Skeletal muscle satellite cell (primary cell): Measurements from ENCODE around the gene MDH1B.
A peak's percentile ranks its signal among the peaks of the same experiment; 100 is the strongest.
"Not testable (repeated sequence)": the region's sequence is repeated elsewhere in the genome, so short reads cannot be mapped to it uniquely, and the experiment has no call there.

Experiments used
- H3K27me3 ChIP-seq: 2 replicates; pipeline ENCODE4 v1.7.0; 2013; ENCODE audit warnings: low read length; ENCODE audit not compliant: control insufficient read depth, insufficient read depth
- H3K36me3 ChIP-seq: 2 replicates; pipeline ENCODE4 v1.7.0; 2013; ENCODE audit warnings: mild to moderate bottlenecking, control low read depth, low read length; ENCODE audit not compliant: insufficient read depth
- H3K4me1 ChIP-seq: 2 replicates; pipeline ENCODE4 v1.7.0; 2013; ENCODE audit warnings: low read length; ENCODE audit not compliant: control insufficient read depth, insufficient read depth
- H3K4me2 ChIP-seq: 2 replicates; pipeline ENCODE4 v1.7.0; 2013; ENCODE audit warnings: mild to moderate bottlenecking, low read length
- H3K4me3 ChIP-seq: 2 replicates; pipeline ENCODE4 v1.7.0; 2013; ENCODE audit warnings: low read length
- H3K9ac ChIP-seq: 2 replicates; pipeline ENCODE4 v1.7.0; 2013; ENCODE audit warnings: mild to moderate bottlenecking, low read depth, low read length, moderate library complexity
- H3K9me3 ChIP-seq: replicated peaks from 2 replicates; pipeline ENCODE4 v1.7.0; 2013; ENCODE audit warnings: mild to moderate bottlenecking, control low read depth, low read length

The MDH1B gene

DNA sequence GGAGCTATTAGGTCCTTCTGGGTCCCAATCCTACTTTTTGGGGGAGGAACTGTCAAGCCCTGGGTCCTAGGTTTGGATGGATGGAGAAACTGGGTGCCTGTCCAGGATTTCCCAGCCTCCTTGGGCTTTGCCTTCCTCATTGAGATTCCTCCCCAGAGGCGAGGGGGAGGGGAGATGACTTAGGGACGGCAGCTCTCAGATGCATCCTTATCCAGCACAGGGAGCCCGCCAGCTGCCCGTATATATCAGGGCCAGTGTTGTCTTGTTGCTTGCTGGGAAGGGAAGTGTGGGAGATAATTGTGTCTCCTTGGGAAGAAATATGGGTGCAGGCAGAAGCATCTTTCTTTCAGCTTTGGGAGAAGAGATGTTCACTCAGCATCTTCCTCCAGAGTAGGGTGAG lies 49.9 kb downstream of the MDH1B start:
- not testable (repeated sequence) for H3K4me3 ChIP-seq, H3K9me3 ChIP-seq, H3K4me1 ChIP-seq, H3K9ac ChIP-seq, H3K36me3 ChIP-seq, H3K4me2 ChIP-seq
- H3K27me3 ChIP-seq, result peaks cover 23% of the 10 kb centered on the region

DNA sequence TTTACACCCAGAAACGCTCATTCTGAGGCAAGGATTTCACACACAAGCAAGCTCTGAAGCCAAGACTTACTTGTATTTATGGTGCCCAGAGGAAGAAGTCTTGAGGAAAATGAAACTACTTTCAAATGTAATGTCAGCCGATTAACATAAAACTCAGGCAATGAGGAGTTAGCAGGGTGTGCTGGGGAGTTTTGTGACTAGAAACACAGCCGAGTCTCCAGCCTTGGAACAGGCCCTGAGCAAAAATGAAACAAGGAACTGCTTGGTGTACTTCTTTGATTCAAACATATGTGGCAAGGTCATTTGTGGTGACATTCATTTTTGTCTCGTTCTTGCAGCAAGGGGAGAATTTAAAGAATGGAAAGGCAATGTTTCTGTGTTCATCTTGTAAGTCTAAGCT lies 51.4 kb downstream of the MDH1B start:
- no peak overlapping the region for H3K4me3 ChIP-seq
- H3K4me2 ChIP-seq, result no peak overlapping the region
- no peaks in the 10 kb centered on the region for H3K4me1 ChIP-seq
- H3K36me3 ChIP-seq, result no peaks in the 10 kb centered on the region
- no peak overlapping the region for H3K9ac ChIP-seq
- H3K27me3 ChIP-seq, result peaks cover 25% of the 10 kb centered on the region
- no peaks in the 10 kb centered on the region for H3K9me3 ChIP-seq

DNA sequence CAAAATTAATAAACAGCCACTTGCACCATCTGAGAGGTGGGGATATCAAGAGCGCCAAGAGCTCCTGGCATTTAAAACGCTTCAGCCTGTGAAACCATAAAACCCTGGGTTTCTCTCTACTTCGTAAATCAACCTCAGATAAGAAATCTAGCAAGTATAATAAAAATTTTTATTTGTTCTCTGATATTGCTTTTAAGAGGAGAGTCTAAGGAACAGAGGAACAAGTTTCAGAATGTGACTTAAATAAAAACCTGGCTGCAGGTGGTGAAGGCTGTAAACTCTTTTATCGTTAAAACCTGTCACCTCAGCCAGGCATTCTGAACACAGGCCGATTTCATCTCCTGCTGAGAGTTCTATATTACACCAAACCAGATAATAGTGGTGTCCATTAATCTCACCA lies 56.8 kb downstream of the MDH1B start:
- Histone ChIP-seq H3K4me1 (no peaks in the 10 kb centered on the region), H3K4me2 (no peak overlapping the region), H3K9ac (no peak overlapping the region), H3K4me3 (no peak overlapping the region), H3K36me3 (no peaks in the 10 kb centered on the region), H3K9me3 (no peaks in the 10 kb centered on the region), H3K27me3 (peaks cover 29% of the 10 kb centered on the region)

DNA sequence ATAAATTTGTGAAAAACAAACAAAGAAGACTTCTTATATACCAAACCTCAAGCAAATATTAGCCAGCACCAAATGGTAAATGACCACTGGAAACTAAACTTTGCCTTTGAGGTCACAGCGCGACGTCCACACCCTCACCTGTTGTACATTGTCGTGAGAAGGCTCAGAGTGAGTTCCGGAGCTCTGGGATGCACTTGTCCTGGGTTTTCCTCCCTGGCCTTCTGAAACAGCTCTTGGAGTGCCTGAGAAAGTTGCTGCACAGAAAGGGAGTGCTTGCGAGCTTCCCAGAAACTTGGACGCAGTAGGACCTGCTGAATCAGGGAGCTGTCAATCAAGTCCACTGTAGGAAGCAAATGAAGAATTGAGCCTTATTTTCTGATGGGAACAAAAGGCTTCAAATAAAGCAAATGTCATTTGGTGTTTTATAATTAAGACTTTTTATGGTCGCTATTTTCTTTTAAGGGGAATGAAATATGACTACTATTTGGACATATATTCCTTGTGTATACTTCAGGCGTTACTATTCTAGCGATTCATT lies 57.9 kb downstream of the MDH1B start:
- H3K4me2 ChIP-seq, result no peak overlapping the region
- H3K9me3 ChIP-seq, result no peaks in the 10 kb centered on the region
- H3K9ac ChIP-seq, result no peak overlapping the region
- peaks cover 31% of the 10 kb centered on the region for H3K27me3 ChIP-seq
- H3K4me3 ChIP-seq, result no peak overlapping the region
- no peaks in the 10 kb centered on the region for H3K36me3 ChIP-seq
- no peaks in the 10 kb centered on the region for H3K4me1 ChIP-seq

DNA sequence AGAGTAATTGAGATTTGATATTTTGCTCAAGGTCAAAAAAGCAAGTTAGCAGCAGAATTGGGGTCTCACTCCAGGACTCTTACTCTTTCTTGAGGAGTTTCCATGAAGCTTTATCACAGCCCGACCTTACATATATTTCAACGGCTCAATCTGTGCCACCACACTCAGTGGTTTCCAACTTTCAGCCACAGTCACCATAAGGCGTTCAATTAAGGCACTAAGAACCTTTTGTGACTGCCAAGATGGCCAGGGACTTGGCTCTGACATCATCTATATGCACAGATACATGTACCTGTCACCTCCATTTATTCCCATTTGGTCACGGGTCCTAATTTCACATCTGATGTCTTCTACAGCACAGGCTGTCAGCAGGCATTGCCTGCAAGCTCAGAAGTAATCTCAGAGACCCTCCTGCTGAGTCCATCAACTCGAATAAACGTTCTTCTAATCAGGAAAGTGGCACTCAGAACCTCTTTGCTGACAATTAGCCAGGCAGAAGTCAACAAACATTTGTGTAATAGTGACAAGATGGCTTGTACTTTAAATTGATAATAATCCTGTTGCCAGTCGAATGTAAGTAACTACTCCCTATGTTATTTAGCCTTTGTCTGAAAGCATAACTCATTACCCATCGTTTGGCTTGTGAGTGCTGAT lies 63.0 kb downstream of the MDH1B start:
- H3K27me3 ChIP-seq, result peaks cover 27% of the 10 kb centered on the region
- no peaks in the 10 kb centered on the region for H3K36me3 ChIP-seq
- no peak overlapping the region for H3K9ac ChIP-seq
- no peaks in the 10 kb centered on the region for H3K9me3 ChIP-seq
- no peaks in the 10 kb centered on the region for H3K4me1 ChIP-seq
- H3K4me2 ChIP-seq, result no peak overlapping the region
- no peak overlapping the region for H3K4me3 ChIP-seq

DNA sequence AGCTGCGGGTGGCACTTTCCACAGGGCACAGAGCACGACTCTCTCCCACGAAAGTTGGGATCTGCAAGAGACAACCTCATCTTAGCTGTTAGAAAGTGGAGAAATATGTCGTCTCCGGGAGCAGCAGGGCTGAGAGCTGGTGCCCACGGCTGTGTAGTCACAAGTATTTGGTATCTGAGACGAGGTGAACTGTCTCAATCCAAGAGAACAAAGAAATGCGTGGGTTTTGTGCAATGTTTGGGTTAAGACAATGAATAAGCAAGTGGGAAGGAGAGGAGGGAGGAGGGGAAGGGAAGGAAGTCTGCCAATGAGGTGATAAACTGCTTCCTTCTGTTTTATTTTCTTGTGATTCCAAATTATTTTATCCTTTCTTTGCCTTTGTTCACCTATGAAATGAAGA lies 65.0 kb downstream of the MDH1B start:
- no peak overlapping the region for H3K9ac ChIP-seq
- H3K9me3 ChIP-seq, result no peaks in the 10 kb centered on the region
- H3K36me3 ChIP-seq, result no peaks in the 10 kb centered on the region
- peak overlapping the region; percentile 35 for H3K4me2 ChIP-seq
- no peaks in the 10 kb centered on the region for H3K4me1 ChIP-seq
- H3K27me3 ChIP-seq, result peaks cover 20% of the 10 kb centered on the region
- no peak overlapping the region for H3K4me3 ChIP-seq

DNA sequence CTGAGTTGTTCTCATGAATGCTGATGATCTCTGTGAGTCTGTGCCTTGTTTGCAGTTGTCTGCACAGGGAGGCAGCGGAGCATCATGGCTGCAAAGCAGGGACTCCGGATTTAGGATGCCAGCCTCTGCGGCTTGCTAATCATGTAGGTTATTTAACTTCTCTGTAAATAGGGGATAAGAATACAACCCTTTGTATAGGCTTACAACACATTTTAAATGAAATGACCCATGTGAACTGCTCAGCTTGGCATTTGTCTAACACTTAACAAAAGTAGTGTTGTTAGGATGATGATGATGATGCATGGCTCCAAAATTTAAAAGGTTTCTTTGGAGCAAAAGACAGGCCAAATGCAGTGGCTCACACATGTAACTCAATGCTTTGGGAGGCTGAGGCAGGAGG lies 66.3 kb downstream of the MDH1B start:
- Histone ChIP-seq H3K27me3 (peaks cover 20% of the 10 kb centered on the region), H3K36me3 (no peaks in the 10 kb centered on the region), H3K9ac (no peak overlapping the region), H3K4me3 (no peak overlapping the region), H3K4me2 (no peak overlapping the region), H3K4me1 (no peaks in the 10 kb centered on the region), H3K9me3 (no peaks in the 10 kb centered on the region)

DNA sequence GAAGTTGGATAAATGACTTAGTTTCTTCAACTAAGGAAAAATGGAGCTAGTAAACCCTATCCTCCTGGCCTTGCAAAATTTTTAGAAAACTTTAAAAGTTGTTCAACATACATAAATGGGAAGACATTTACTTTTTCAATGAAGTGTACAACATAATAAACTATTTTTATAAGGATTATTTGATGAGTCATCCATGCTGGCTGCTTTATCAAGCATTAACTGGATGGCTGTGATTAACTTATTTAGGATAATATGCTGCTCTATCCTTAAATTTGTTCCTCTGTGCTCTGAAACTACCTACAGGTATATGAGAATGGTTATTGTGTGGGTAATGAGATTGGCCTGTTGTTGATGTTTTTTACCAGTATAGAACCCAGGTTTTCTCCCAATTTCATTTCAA lies 68.2 kb downstream of the MDH1B start:
- H3K9ac ChIP-seq, result no peak overlapping the region
- peaks cover 13% of the 10 kb centered on the region for H3K27me3 ChIP-seq
- no peaks in the 10 kb centered on the region for H3K9me3 ChIP-seq
- H3K4me1 ChIP-seq, result no peaks in the 10 kb centered on the region
- no peaks in the 10 kb centered on the region for H3K36me3 ChIP-seq
- no peak overlapping the region for H3K4me2 ChIP-seq
- no peak overlapping the region for H3K4me3 ChIP-seq

DNA sequence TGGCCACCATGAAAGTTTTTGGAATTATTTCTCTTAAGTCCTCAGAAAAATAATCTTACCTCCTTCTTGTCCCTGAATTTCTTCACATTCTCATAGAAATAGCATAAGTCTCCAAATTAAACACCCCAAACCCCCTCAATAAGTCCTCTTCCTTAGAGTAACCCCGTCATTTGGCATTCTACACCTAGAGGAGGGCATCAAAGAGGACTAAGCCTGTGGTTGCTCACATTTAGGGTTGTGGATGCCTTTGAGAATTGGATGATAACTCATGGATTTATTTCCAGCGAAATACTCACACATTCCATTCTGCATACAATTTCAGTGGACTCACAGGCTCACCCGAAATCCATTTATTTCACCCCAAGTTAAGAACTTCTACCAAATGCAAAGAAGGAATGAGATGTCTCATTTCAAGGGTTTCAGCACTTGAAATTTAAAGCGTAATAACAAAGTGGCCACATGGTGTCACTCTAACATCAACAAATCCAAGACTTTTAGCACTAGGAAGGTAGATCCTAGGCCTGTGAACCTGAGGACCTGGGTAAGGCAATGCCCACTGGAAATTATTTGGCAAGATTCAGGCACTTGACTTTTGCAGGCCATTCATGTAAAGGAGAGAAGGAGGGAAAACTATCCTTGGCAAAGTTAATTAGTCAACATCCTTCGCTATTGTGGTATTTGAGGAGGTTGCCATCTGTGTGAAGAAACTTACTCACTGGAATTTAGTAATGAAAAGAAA lies 71.6 kb downstream of the MDH1B start:
- H3K9ac ChIP-seq, result no peak overlapping the region
- H3K36me3 ChIP-seq, result no peaks in the 10 kb centered on the region
- no peak overlapping the region for H3K4me3 ChIP-seq
- H3K27me3 ChIP-seq, result peaks cover 16% of the 10 kb centered on the region
- no peak overlapping the region for H3K4me2 ChIP-seq
- H3K4me1 ChIP-seq, result no peaks in the 10 kb centered on the region
- H3K9me3 ChIP-seq, result no peaks in the 10 kb centered on the region

DNA sequence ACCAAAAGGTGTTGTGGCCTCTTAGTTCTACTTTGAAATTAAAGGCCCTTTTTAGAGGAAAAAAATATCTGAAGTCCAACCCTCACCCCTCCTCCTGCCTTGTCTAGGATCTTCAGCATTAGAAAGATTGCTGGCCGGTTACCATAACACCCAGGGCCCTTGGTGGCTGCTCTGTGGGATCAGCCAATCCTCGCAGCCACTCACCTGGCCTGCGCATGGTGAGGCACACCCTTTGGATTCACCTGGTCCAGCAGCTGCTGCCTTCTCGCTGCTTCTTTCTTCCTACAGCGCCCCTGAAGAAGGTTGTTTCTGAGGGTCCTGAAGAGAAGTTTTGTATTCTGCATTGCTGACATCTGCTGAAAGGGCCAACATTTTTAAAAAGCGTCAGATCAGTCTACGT lies 72.2 kb downstream of the MDH1B start:
- Histone ChIP-seq H3K4me1 (no peaks in the 10 kb centered on the region), H3K9ac (no peak overlapping the region), H3K9me3 (no peaks in the 10 kb centered on the region), H3K4me3 (no peak overlapping the region), H3K4me2 (no peak overlapping the region), H3K36me3 (no peaks in the 10 kb centered on the region), H3K27me3 (peaks cover 19% of the 10 kb centered on the region)

DNA sequence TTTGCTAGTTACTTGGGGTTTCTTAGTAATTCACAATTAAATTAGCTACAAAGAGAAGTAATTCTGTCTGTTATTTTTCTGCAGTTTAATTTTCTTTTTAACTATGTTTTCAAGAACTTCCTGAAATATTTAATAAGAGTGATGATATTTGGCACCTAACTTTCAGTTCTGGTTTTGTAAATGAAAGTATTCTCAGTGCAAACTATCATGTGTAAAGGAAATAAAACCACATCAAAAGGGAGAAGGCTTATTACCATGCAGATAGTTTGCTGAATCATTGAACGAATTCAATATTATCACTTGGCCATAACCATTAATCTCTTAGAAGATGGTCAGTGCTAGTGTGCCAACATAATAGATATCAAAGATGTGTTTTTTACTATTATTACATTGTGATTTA lies 76.1 kb downstream of the MDH1B start:
- Histone ChIP-seq H3K4me2 (no peak overlapping the region), H3K9ac (no peak overlapping the region), H3K36me3 (no peaks in the 10 kb centered on the region), H3K27me3 (peaks cover 32% of the 10 kb centered on the region), H3K4me1 (no peaks in the 10 kb centered on the region), H3K4me3 (no peak overlapping the region), H3K9me3 (no peaks in the 10 kb centered on the region)

DNA sequence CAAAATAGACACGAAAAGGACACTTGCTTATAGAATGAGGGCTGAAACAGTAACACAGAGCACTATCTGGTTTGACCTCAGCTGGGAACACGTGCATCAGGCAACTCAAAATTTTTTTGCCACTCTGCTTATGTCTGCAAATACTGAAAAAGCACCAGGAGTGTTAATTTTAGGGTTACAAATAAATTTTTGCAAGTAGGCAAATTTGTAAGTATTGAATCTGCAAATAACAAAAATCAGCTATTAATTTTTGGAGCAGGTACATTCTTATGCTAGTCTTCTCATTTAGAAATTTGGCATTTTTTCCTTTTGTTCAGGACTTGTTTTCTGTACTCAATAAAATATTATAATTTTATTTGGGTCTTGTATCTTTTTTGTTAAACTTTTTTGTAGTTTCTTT lies 76.7 kb downstream of the MDH1B start:
- Histone ChIP-seq H3K36me3 (no peaks in the 10 kb centered on the region), H3K4me1 (no peaks in the 10 kb centered on the region), H3K9ac (no peak overlapping the region), H3K4me2 (no peak overlapping the region), H3K4me3 (no peak overlapping the region), H3K27me3 (peaks cover 32% of the 10 kb centered on the region), H3K9me3 (no peaks in the 10 kb centered on the region)
